SKM-1 treated with dmso at 0.1 percent for 144 hours (cell line): ENCODE results near the gene ANKRD13C.
"Not testable (repeated sequence)": the region's sequence is repeated elsewhere in the genome, so short reads cannot be mapped to it uniquely, and the experiment has no call there.

ENCODE experiments used
- DNase-seq: peaks from one replicate; lab custom pipeline; 2025; ENCODE audit not compliant: unreplicated experiment; lab: John Stamatoyannopoulos, UW

ANKRD13C gene, protein sequence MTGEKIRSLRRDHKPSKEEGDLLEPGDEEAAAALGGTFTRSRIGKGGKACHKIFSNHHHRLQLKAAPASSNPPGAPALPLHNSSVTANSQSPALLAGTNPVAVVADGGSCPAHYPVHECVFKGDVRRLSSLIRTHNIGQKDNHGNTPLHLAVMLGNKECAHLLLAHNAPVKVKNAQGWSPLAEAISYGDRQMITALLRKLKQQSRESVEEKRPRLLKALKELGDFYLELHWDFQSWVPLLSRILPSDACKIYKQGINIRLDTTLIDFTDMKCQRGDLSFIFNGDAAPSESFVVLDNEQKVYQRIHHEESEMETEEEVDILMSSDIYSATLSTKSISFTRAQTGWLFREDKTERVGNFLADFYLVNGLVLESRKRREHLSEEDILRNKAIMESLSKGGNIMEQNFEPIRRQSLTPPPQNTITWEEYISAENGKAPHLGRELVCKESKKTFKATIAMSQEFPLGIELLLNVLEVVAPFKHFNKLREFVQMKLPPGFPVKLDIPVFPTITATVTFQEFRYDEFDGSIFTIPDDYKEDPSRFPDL

DNA sequence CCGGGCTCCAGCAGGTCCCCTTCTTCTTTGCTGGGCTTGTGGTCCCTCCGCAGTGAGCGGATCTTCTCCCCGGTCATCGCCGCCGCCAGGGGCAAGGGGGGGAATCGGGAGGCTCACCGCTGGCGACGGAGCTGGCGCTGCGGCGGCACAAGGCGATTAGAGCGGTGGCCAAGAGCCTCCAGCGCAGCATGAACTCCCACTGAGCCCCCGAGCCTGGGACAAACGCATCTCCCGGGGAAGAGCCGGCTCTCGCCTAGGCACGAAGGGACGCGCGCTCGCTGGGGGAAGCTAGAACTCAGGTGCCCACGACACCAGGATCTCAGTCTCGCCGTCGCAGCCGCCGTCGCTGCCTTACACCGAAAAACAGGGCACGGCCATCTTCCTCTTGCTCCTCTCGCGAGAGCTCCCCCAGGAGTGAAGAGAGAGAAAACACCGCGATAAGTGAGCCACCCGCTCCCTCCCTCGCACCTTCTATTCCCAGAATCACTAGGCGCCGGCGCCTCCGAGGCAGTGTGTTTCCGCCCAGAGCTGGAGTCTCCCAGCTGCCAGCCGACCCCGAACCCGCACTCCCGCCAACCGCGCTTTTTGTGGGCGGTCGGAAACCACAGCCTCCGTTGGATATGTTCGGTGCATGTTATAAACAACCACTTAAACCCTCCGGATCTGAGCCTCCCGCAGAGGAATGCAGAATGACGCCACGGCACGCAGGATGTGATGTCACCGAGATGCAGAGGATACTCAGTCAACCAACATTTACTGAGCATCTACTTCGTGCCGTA is at the start of gene ANKRD13C:
ANKRD13C (minus strand) TSS at position 391 of the 779 bp plus-strand sequence; CDS start at position 77, 314 bp downstream.
- peak; percentile 84 for DNase-seq

DNA sequence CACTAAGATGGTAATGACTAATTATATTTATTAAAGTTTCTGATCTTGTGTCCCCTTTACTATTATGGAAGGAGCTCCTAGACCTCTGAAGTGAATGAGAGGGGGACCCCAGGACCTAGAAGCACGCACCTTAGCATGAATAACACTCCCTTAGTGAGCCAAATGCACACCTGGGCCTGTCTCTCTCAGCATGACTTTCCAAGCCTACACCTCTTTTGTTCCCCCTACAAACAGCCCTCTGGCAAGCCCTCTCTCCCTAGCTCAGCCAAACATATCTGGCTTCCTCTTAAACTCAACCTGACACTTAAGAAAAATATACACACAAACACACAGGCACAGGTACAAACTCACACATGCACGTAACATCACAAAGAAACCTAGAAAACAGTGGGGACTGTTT is 49.2 kb upstream of the ANKRD13C start:
- DNase-seq, result no peak

DNA sequence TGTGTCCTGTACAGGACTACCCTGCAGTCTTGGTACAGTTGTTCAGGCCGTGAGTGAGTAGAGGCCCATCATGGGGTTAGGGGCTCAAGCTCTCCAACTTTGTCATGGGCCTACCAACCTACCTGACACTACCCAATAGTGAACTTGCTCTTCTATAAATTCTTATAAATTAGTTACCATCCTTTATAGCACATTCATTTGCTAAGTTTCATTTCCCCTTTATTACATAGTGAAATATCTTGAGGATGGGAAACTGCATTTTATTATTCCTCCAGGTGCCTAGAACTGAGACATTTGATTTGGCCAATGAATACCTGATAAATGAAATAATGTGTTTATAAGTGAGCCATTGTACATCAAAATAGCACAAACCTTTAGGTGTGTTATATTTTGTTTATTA is 47.5 kb upstream of the ANKRD13C start:
- no peak for DNase-seq

DNA sequence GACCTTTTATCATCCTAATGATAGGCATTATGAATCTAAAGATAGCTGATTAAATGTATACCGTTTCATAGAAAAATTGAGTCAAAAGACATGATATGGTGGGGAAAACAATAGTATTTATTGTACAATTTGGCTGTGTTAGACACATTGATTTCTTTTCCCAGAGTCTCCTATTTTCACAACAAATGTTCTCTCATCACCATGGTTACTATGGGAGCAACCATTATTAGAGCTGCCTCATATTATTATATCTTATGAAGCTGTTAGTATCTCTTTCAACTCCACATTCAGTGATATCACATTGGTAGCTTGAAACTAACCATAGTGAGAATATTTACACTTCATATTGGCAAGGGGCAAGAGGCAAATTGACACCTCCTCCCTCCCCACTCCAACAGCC is 45.8 kb upstream of the ANKRD13C start:
- DNase-seq, result no peak

DNA sequence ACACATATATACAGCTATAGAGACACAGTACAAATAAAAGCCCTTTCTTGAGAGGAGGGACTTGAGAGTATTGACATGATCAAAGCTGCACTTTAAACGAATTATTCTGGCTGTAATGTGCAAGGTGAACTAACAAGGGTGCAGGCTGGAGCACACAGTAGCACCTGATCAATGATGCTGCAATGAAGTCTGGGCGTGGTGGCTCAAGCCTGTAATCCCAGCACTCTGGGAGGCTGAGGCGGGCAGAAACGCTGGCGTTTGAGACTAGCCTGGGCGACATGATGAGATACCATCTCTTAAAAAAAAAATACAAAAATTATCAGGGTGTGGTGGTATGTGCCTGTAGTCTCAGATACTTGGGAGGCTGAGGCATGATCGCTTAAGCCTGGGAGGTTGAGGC is 42.5 kb upstream of the ANKRD13C start:
- no peak for DNase-seq

DNA sequence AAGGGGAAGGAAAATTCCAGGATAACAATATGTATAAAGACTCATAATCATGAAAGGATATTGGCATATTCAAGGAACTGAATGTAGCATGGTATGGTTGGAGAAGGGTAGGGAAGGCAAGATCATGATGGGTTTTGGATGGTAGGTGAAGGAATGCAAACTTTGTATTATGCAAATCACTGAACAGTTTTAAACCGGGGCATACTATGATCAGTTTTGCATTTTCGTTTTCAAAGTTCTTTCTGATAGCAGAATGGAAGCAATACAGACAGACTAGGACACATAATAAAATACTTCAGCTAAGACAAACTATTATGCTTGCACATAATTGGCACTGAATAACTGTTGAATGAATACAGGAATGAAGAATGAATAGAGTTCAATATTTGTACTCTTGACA is 42.1 kb upstream of the ANKRD13C start:
- no peak for DNase-seq

DNA sequence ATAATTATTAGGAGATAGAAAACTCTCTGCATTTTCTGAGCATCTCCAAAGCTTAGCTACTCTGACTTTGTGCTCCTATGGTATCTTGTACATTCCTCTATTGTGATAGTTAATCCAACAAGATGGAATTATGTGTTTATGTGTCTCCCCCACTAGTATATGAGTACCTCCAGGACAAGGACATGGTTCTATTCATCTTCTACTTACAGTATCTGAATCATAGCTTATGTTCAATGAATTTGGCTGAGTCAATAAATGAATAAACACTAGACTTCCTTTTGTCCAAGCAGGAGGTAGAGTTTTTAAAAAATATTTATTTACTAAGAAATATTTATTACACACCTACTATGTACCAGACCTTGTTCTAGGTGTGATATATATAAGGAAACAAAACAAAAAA is 38.1 kb upstream of the ANKRD13C start:
- DNase-seq, result no peak

DNA sequence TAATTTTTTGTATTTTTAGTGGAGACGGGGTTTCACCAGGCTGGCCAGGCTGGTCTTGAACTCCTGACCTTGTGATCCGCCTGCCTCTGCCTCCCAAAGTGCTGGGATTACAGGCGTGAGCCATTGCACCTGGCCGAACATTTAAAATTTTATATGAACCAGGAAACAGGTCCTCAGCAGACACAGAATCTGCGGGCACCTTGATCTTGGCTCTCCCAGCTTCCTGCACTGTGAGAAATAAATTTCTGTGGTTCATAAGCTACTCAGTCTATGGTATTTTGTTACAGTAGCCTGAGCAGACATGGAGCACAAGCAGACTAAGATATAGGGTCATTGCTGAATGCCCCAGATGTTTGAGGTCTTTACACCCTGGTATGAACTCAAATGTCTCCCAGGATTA is 33.0 kb upstream of the ANKRD13C start:
- no peak for DNase-seq

DNA sequence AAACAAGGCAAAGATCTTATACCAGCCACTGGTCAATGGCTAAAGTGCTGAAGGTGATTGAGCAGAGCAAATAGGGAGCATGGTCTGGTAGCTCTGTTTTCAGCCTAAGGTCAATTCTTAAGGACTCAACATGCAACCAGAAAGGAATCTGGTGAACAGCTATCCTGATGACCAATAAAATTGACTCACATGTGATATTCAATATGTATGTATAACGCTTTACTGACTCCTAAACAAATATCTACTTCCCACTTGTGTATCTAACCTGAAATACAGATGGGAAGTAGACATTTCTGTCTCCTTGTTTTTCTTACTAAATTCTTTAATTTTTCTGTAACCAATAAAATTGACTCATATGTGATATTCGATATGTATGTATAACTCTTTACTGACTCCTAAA is 31.6 kb upstream of the ANKRD13C start:
- DNase-seq, result no peak

DNA sequence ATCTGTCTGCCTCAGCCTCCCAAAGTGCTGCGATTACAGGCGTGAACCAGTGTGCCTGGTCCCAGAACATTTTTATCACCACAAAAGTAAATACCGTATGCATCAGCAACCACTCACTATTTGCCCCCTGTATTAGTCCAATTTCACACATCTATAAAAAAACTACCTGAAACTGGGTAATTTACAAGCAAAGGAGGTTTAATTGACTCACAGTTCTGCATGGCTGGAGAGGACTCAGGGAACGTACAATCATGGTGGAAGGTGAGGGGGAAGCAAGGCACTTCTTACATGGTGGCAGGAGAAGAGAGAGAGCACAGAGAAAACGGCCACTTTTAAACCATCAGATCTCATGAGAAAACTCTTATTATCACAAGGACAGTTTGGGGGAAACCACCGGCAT is 31.0 kb upstream of the ANKRD13C start:
- no peak for DNase-seq

DNA sequence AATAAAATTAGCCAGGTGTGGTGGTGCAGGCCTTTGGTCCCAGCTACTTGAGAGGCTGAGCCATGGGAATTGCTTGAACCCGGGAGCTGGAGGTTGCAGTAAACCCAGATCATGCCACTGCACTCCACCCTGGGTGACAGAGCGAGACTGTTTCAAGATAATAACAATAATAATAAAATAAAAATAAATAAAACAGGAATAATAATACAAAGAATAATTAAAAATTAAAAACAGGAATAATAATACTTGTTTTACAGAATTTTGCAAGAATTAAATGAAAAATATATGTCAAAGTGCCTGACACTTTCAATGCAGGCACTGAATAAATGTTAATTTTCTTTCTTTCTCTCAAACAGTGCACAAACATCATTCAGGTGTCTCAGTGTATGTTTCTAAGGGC is 30.0 kb upstream of the ANKRD13C start:
- no peak for DNase-seq

DNA sequence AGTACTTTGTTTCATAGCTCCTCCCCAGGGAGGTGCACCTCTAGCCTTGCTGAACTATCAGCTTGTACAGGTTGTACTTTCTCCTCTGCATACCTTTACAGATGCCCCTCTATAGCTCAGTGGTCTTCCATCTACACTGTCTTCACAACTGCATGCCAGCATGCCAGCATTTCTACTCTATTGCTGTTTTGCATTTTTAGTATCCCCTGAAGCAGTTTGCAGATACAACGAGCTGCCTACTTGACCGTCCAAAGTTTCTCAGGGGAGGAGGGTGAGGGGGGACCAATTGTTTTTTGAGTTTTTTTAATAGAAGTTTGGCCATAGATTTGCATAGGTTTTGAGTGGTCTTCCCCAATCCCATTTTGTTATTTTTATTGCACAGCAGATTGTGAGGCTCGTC is 29.0 kb upstream of the ANKRD13C start:
- no peak for DNase-seq

DNA sequence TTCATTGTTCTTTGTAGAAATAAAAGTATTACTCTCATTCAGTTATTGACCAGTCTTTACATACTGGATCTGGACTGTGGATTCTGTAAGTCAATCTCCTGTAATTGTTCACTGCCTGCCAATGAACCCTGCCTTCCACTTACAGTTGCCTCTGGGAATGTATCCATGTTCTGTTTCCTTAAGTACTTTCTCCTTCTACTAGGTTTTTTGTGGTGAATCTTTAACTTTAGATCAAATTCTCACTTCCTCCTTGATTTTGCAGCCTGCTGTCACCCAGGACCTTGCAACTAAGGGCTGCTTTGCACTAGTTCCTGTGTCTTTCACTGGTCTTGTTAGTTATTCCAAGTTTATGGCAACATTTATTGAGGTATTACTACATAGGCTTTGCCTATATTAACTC is 28.2 kb upstream of the ANKRD13C start:
- DNase-seq, result peak; percentile 17

DNA sequence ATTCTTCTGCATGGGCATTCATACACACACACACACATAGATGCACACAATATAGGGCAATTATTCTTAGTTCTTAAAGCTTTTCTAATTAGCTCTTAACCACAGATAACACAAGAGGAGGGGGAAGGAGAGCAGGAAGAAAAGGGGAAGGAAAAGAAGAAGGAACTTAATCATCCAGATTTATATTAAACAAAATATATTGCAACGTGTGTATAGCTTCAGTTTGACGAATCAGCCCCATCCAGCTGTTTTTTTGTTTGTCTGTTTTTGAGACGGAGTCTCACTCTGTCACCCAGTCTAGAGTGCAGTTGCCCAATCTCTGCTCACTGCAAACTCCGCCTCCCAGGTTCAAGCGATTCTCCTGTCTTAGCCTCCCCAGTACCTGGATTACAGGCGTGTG is 21.7 kb upstream of the ANKRD13C start:
- DNase-seq, result peak; percentile 11

DNA sequence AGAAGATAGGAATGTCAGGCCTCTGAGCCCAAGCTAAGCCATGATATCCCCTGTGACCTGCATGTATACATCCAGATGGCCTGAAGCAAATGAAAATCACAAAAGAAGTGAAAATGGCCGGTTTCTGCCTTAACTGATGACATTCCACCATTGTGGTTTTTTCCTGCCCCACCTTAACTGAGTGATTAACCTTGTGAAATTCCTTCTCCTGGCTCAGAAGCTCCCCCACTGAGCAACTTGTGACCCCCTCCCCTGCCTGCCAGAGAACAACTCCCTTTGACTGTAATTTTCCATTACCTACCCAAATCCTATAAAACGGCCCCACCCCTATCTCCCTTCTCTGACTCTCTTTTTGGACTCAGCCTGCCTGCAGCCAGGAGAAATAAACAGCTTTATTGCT is 19.1 kb upstream of the ANKRD13C start:
- DNase-seq, result not testable (repeated sequence)

DNA sequence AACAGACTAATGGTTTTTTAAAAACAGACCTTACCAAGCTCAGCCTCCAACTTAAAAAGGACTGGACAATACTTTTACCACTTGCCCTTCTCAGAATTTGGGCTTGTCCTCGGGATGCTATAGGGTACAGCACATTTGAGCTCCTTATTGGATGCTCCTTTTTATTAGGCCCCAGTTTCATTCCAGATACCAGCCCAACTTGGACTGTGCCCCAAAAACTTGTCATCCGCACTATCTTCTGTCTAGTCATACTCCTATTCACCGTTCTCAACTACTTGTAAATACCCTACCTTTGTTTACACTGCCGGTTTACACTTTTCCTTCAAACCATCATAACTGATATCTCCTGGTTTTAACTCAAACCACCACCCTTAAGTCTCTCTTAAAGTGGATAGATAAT is 17.9 kb upstream of the ANKRD13C start:
- no peak for DNase-seq

DNA sequence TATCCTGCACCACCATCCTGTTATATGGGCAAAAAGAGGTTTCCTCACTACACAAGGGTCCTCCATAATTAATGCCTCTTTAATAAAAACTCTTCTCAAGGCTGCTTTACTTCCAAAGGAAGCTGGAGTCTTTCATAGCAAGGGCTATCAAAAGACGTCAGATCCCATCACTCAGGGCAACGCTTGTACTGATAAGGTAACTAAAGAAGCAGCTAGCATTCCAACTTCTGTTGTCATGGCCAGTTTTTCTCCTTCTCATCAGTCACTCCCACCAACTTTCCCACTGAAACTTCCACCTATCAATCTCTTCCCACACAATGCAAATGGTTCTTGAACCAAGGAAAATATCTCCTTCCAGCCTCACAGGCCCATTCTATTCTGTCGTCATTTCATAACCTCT is 17.1 kb upstream of the ANKRD13C start:
- DNase-seq, result not testable (repeated sequence)

DNA sequence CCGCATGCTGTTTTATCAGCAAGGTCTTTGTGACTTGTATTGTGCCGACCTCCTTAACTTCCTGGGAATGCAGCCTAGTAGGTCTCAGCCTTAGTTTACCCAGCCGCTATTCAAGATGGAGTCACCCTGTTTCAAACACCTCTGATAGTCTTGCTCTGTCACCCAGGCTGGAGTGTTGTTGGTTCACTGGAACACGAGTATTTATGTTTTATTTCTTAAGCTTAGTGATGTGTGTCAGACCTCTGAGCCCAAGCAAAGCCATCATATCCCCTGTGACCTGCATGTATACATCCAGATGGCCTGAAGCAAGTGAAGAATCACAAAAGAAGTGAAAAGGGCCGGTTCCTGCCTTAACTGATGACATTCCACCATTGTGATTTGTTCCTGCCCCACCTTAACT is 12.9 kb upstream of the ANKRD13C start:
- DNase-seq, result not testable (repeated sequence)

DNA sequence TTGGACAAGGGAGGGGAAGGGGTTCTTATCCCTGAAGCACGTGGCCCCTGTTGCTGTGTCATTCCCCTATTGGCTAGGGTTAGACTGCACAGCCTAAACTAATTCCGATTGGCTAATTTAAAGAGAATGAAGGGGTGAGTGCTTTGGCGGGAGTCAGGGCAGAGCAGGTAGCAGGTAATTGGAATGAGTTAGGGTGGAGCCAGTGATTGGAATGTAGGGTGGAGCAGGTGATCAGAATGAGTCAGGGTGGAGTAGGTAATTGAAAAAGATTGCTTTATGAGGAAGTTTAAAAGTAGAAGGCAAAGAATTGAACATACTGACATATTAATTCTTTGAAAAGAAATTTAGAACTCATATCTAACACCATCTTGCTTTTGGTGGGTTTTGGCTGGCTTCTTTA is 12.5 kb upstream of the ANKRD13C start:
- not testable (repeated sequence) for DNase-seq

DNA sequence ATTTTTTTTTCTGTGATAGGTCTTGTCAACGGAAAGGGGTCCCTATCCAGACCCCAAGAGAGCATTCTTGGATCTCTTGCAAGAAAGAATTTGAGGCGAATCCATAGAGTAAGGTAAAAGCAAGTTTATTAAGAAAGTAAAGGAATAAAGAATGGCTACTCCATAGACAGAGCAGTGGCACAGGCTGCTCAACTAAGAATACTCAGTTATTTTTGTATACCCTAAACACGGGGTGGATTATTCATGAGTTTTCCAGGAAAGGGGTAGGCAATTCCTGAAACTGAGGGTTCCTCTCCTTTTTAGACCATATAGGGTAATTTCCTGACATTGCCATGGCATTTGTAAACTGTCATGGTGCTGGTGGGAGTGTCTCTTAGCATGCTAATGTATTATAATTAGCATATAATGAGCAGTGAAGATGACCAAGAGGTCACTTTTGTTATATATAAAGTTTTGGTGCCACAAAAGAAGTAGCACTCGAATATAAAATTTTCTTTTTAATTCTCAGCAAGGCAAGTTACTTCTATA is 12.0 kb upstream of the ANKRD13C start:
- DNase-seq, result not testable (repeated sequence)

DNA sequence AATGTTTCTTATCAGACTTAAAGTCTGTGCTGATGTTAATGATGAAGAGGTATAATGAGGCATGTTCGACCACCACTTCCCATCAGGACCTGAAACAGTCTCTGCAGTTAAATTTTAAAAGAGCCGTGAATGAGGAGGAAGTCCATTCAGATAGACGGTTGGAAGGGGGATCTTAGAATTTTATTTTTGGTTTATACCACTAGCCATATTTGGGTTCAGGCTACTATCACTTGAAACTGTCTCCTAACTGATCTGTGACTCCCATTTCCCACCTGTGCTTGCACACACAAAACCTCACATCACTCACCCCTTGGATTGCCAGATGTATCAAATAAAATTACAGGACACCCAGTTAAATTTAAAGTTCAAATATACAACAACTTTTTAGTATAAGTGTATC is 9.9 kb upstream of the ANKRD13C start:
- DNase-seq, result no peak
